ENCODE data around the gene ZNF462. TPM values are rescaled to one million over a fixed set of nuclear protein-coding genes. Genes with fewer than 3 reads are reported as not detected.

Gene ZNF462
- total and polyA plus RNA-seq, 2 donors, result 2.0 to 6.6 TPM

DNA sequence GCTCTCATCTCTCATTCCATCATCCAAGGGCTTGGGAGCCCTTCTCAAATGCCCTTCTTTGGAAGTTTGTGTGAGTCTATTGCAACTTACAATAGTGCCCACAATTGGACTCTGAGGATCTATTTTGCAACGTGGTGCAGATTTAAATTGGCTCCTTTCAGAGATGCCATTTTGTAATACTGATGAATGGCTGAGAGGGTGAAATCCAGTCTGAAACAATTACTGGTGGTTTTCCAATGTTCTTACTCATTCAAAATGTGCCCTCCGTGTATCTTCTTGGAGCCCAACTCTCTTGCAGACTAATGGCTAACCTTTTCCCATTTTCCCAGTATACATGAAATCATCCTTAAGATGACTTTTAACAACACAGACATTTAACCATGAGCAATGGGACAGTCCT lies 6.1 kb downstream of the ZNF462 start:
- Histone ChIP-seq H3K36me3 (ENCODE audit: control insufficient read depth in 2 of 2, insufficient read depth in 2 of 2, low read length in 1 of 2) (no peaks in the 10 kb centered on the region), H3K4me3 (ENCODE audit: low read length in 2 of 2) (no peak overlapping the region), H3K4me1 (ENCODE audit: control insufficient read depth in 2 of 2, insufficient read depth in 2 of 2, low read length in 2 of 2) (peaks cover 0 to 9% of the 10 kb centered on the region in 2 donors), H3K9me3 (ENCODE audit: control insufficient read depth in 2 of 2, insufficient read depth in 1 of 2, low read length in 1 of 2) (no peaks in the 10 kb centered on the region), H3K27ac (ENCODE audit: low read depth in 1 of 2, low read length in 1 of 2) (no peak overlapping the region), H3K27me3 (ENCODE audit: control insufficient read depth in 2 of 2, insufficient read depth in 1 of 2, low read length in 1 of 2) (peaks cover 0 to 7% of the 10 kb centered on the region in 2 donors)
- WGBS, result 89% methylated on average over 2 of the region's 2 CpGs
- no peak for DNase-seq (ENCODE audit: low read depth in 6 of 9, low spot score in 9 of 9)

DNA sequence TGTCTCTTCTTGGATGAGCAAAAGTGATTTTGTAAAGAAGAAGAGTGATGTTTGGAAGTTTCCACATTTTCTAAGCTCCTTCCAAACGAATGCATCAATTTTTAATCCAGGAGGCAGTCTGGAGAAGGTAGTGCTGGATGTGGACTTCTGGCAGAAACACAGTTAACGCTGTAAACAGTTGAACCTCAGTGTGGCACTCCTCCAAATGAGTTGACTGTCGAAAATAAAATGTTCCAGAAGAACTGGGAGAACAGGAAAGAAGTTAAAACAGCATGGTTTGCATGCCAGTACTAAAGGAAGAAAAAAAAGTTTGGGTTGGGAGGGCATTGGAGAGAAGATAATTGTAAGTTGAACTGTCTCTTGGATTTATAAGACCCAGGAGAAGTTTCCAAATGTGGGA lies 6.5 kb downstream of the ZNF462 start:
- Histone ChIP-seq H3K27me3 (ENCODE audit: control insufficient read depth in 2 of 2, insufficient read depth in 1 of 2, low read length in 1 of 2) (peaks cover 0 to 3% of the 10 kb centered on the region in 2 donors), H3K4me1 (ENCODE audit: control insufficient read depth in 2 of 2, insufficient read depth in 2 of 2, low read length in 2 of 2) (peaks cover 0 to 5% of the 10 kb centered on the region in 2 donors), H3K9me3 (ENCODE audit: control insufficient read depth in 2 of 2, insufficient read depth in 1 of 2, low read length in 1 of 2) (no peaks in the 10 kb centered on the region), H3K27ac (ENCODE audit: low read depth in 1 of 2, low read length in 1 of 2) (no peak overlapping the region), H3K36me3 (ENCODE audit: control insufficient read depth in 2 of 2, insufficient read depth in 2 of 2, low read length in 1 of 2) (no peaks in the 10 kb centered on the region), H3K4me3 (ENCODE audit: low read length in 2 of 2) (no peak overlapping the region)
- WGBS, result 85% methylated on average over 3 of the region's 3 CpGs
- DNase-seq (ENCODE audit: low read depth in 6 of 9, low spot score in 9 of 9), result no peak

DNA sequence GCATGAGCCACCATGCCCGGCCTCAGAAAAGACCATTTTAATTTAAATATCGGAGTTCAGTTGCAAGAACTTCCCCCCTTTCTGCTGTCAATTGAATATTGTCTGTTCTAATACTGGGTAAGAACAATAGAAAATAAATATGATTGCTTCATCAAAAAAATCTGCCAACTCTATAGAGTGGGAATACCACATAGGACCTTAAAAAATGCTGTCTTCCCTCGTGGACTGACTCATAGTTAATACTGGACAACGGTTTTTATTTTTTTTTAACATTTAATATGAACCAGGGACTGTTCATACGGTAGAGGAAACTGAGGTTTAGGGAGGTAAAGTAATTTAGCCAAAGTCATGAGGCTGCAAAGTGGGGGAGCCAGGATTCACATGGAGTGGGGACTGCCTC lies 9.7 kb downstream of the ZNF462 start:
- no peaks in the 10 kb centered on the region for H3K36me3 ChIP-seq (ENCODE audit: control insufficient read depth in 2 of 2, insufficient read depth in 2 of 2, low read length in 1 of 2)
- 95% methylated on average over 5 of the region's 5 CpGs for WGBS
- no peaks in the 10 kb centered on the region for H3K27me3 ChIP-seq (ENCODE audit: control insufficient read depth in 2 of 2, insufficient read depth in 1 of 2, low read length in 1 of 2)
- no peak overlapping the region for H3K27ac ChIP-seq (ENCODE audit: low read depth in 1 of 2, low read length in 1 of 2)
- DNase-seq (ENCODE audit: low read depth in 6 of 9, low spot score in 9 of 9), result no peak
- no peak overlapping the region for H3K4me3 ChIP-seq (ENCODE audit: low read length in 2 of 2)
- H3K9me3 ChIP-seq (ENCODE audit: control insufficient read depth in 2 of 2, insufficient read depth in 1 of 2, low read length in 1 of 2), result no peaks in the 10 kb centered on the region
- H3K4me1 ChIP-seq (ENCODE audit: control insufficient read depth in 2 of 2, insufficient read depth in 2 of 2, low read length in 2 of 2), result no peaks in the 10 kb centered on the region

GRCh38 chr9:106874031-106874430 lies 11.1 kb downstream of the ZNF462 start:
- Histone ChIP-seq H3K4me3 (ENCODE audit: low read length in 2 of 2) (no peak overlapping the region), H3K9me3 (ENCODE audit: control insufficient read depth in 2 of 2, insufficient read depth in 1 of 2, low read length in 1 of 2) (no peaks in the 10 kb centered on the region), H3K27me3 (ENCODE audit: control insufficient read depth in 2 of 2, insufficient read depth in 1 of 2, low read length in 1 of 2) (no peaks in the 10 kb centered on the region), H3K27ac (ENCODE audit: low read depth in 1 of 2, low read length in 1 of 2) (no peak overlapping the region), H3K4me1 (ENCODE audit: control insufficient read depth in 2 of 2, insufficient read depth in 2 of 2, low read length in 2 of 2) (no peaks in the 10 kb centered on the region), H3K36me3 (ENCODE audit: control insufficient read depth in 2 of 2, insufficient read depth in 2 of 2, low read length in 1 of 2) (no peaks in the 10 kb centered on the region)
- no peak for DNase-seq (ENCODE audit: low read depth in 6 of 9, low spot score in 9 of 9)
- WGBS, result 95% methylated on average over 3 of the region's 3 CpGs

- Histone ChIP-seq H3K36me3 (ENCODE audit: control insufficient read depth in 2 of 2, insufficient read depth in 2 of 2, low read length in 1 of 2) (no peaks in the 10 kb centered on the region), H3K27me3 (ENCODE audit: control insufficient read depth in 2 of 2, insufficient read depth in 1 of 2, low read length in 1 of 2) (no peaks in the 10 kb centered on the region), H3K4me3 (ENCODE audit: low read length in 2 of 2) (no peak overlapping the region), H3K9me3 (ENCODE audit: control insufficient read depth in 2 of 2, insufficient read depth in 1 of 2, low read length in 1 of 2) (no peaks in the 10 kb centered on the region), H3K27ac (ENCODE audit: low read depth in 1 of 2, low read length in 1 of 2) (no peak overlapping the region), H3K4me1 (ENCODE audit: control insufficient read depth in 2 of 2, insufficient read depth in 2 of 2, low read length in 2 of 2) (peaks cover 0 to 4% of the 10 kb centered on the region in 2 donors)
- no peak for DNase-seq (ENCODE audit: low read depth in 6 of 9, low spot score in 9 of 9)
- 92% methylated on average over 2 of the region's 2 CpGs for WGBS
These were observed 11.7 kb downstream of the ZNF462 start for GRCh38 chr9:106874652-106875051.

- no peak for DNase-seq (ENCODE audit: low read depth in 6 of 9, low spot score in 9 of 9)
- H3K36me3 ChIP-seq (ENCODE audit: control insufficient read depth in 2 of 2, insufficient read depth in 2 of 2, low read length in 1 of 2), result no peaks in the 10 kb centered on the region
- no peak overlapping the region for H3K27ac ChIP-seq (ENCODE audit: low read depth in 1 of 2, low read length in 1 of 2)
- no peak overlapping the region for H3K4me3 ChIP-seq (ENCODE audit: low read length in 2 of 2)
- WGBS, result 95% methylated on average over 3 of the region's 3 CpGs
- H3K27me3 ChIP-seq (ENCODE audit: control insufficient read depth in 2 of 2, insufficient read depth in 1 of 2, low read length in 1 of 2), result no peaks in the 10 kb centered on the region
- H3K4me1 ChIP-seq (ENCODE audit: control insufficient read depth in 2 of 2, insufficient read depth in 2 of 2, low read length in 2 of 2), result peaks cover 0 to 4% of the 10 kb centered on the region in 2 donors
- H3K9me3 ChIP-seq (ENCODE audit: control insufficient read depth in 2 of 2, insufficient read depth in 1 of 2, low read length in 1 of 2), result no peaks in the 10 kb centered on the region
These were observed 12.6 kb downstream of the ZNF462 start for GRCh38 chr9:106875529-106875928.

DNA sequence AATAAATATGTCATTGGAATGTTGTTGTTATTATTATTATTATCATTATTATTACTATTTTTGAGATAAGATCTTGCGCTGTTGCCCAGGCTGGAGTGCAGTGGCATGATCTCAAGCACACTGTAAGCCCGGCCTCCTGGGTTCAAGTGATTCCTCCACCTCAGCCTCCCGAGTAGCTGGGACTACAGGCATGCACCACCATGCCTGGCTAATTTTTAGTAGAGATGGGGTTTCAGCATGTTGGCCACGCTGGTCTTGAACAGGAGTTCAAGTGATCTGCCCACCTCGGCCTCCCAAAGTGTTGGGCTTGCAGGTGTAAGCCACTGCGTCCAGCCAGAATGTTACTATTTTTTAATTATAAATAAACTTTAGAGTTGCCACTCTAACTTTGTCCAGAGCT lies 14.4 kb downstream of the ZNF462 start:
- Histone ChIP-seq H3K27ac (ENCODE audit: low read depth in 1 of 2, low read length in 1 of 2) (no peak overlapping the region), H3K27me3 (ENCODE audit: control insufficient read depth in 2 of 2, insufficient read depth in 1 of 2, low read length in 1 of 2) (no peaks in the 10 kb centered on the region), H3K9me3 (ENCODE audit: control insufficient read depth in 2 of 2, insufficient read depth in 1 of 2, low read length in 1 of 2) (no peaks in the 10 kb centered on the region), H3K4me1 (ENCODE audit: control insufficient read depth in 2 of 2, insufficient read depth in 2 of 2, low read length in 2 of 2) (peaks cover 0 to 4% of the 10 kb centered on the region in 2 donors), H3K36me3 (ENCODE audit: control insufficient read depth in 2 of 2, insufficient read depth in 2 of 2, low read length in 1 of 2) (no peaks in the 10 kb centered on the region), H3K4me3 (ENCODE audit: low read length in 2 of 2) (no peak overlapping the region)
- 96% methylated on average over 6 of the region's 6 CpGs for WGBS
- no peak for DNase-seq (ENCODE audit: low read depth in 6 of 9, low spot score in 9 of 9)

DNA sequence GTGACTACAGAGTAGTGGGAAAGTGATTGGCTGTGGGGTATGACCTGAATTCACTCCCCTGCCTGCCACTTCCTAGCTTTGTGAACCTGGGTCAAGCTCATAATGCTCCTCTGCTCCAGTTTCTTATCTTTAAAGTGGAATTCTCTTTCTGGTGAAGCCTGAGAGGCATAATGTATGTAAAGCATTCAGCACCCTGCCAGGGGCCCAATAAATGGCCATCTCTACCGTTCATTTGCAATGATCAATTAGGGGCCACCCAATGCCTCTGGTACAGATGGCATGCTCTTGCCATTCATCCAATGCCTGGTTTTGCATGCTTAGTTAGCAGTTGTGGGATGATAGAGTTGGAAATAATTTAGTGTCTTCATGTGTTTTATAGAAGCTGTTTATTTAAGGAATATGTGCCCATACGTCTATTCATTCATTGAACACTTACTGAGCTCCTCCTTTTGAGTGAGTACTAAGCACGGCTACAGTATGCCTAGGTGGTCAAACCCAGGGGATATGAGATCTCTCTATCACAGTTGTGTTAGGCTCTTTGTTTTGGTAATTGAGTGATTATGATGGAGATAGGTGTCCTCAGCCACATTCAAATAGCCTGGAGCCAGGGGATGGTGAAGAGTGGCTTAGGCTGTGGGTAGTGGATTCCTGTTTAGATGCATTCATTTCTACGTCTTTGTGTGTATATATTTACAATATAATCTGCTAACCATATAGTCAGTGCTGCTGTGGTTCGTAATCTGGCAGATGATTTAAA lies 15.3 kb downstream of the ZNF462 start:
- WGBS, result 96% methylated on average over 5 of the region's 5 CpGs
- H3K27ac ChIP-seq (ENCODE audit: low read depth in 1 of 2, low read length in 1 of 2), result peak overlapping the region; percentile 19 to 33
- H3K4me3 ChIP-seq (ENCODE audit: low read length in 2 of 2), result no peak overlapping the region
- no peak for DNase-seq (ENCODE audit: low read depth in 6 of 9, low spot score in 9 of 9)
- no peaks in the 10 kb centered on the region for H3K27me3 ChIP-seq (ENCODE audit: control insufficient read depth in 2 of 2, insufficient read depth in 1 of 2, low read length in 1 of 2)
- peaks cover 0 to 4% of the 10 kb centered on the region in 2 donors for H3K4me1 ChIP-seq (ENCODE audit: control insufficient read depth in 2 of 2, insufficient read depth in 2 of 2, low read length in 2 of 2)
- H3K36me3 ChIP-seq (ENCODE audit: control insufficient read depth in 2 of 2, insufficient read depth in 2 of 2, low read length in 1 of 2), result no peaks in the 10 kb centered on the region
- no peaks in the 10 kb centered on the region for H3K9me3 ChIP-seq (ENCODE audit: control insufficient read depth in 2 of 2, insufficient read depth in 1 of 2, low read length in 1 of 2)

DNA sequence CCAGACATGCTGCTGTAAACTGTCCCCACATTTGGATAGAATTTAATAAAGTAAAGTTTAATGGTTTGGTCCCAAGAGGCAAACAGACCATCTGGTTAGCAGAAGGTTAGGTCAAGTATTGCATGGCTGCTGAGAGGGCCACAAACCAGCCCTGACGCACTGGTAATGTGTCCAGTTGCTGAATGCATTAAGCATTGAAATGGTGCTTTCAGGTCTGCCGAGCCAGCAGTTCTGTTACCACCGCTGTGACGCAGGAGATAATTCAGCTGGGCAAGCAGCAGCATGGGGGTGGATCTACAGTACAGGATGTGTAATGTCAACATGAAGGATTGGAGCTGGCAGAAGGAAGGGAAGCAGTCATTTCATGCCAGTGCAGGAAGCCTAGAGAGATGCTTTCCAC lies 16.0 kb downstream of the ZNF462 start:
- H3K9me3 ChIP-seq (ENCODE audit: control insufficient read depth in 2 of 2, insufficient read depth in 1 of 2, low read length in 1 of 2), result no peaks in the 10 kb centered on the region
- 77% methylated on average over 4 of the region's 4 CpGs for WGBS
- DNase-seq (ENCODE audit: low read depth in 6 of 9, low spot score in 9 of 9), result peak in 2 of 9 donors; percentile 8 to 29
- no peak overlapping the region for H3K4me3 ChIP-seq (ENCODE audit: low read length in 2 of 2)
- peaks cover 0 to 4% of the 10 kb centered on the region in 2 donors for H3K4me1 ChIP-seq (ENCODE audit: control insufficient read depth in 2 of 2, insufficient read depth in 2 of 2, low read length in 2 of 2)
- H3K36me3 ChIP-seq (ENCODE audit: control insufficient read depth in 2 of 2, insufficient read depth in 2 of 2, low read length in 1 of 2), result no peaks in the 10 kb centered on the region
- no peaks in the 10 kb centered on the region for H3K27me3 ChIP-seq (ENCODE audit: control insufficient read depth in 2 of 2, insufficient read depth in 1 of 2, low read length in 1 of 2)
- H3K27ac ChIP-seq (ENCODE audit: low read depth in 1 of 2, low read length in 1 of 2), result peak overlapping the region; percentile 33 to 43

All from thymus (tissue), 11 donors.